Stimulated activated CD4-positive, alpha-beta T cell treated with anti-CD3 and anti-CD28 coated beads, Interleukin-12 subunit alpha, Interleukin-12 subunit beta, amount 100 ng/mL, for 24 hours (primary cell): ENCODE data around the gene TSPAN9.

Experiments used
- DNase-seq, 2 experiments: peaks; one replicate each; pipeline ENCODE4 v3.0.0-alpha.2; 2020; ENCODE audit warnings: low read depth in 2 of 2

Gene TSPAN9

DNA sequence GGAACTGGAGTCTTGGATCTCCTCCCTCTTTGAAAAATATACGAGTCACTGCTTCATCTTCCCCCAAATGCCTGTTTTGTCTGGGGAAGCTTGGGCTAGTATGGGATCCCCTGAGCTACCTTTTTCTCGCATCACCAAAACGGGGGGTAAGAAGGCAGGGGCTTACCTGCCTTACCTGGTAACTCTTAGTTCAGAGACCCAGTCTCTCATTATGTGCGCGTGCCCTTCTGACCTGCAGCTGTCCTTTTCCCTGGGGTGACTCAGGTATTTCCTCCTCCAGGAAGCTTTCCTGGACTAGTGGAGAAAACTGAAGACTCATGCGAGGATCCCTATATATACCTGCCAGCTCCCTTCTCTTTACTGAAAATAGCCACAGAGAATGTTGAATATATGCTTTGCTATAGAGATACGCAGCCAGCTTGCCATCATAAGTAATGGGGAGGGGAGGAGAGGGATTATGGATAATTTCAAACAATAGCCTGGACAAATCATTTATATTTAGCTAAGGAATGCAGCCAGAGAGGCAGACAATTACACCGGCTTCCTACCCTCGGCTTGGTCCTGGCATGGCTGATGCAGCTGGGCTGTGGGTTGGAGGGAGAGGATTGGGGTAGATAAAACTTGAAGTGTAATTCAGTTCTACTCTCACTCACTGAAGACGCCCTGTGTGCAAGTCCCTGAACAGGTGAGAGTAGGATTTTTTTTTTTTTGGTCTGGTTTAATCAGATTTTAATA is 1.1 kb downstream of the TSPAN9 start:
- no peak for DNase-seq

GRCh38 chr12:3081091-3081490 is 3.9 kb downstream of the TSPAN9 start:
- no peak for DNase-seq

- DNase-seq, result no peak
Measured at GRCh38 chr12:3081886-3082285, 4.7 kb downstream of the TSPAN9 start.

- DNase-seq, result no peak
Measured at GRCh38 chr12:3083241-3083920, 6.2 kb downstream of the TSPAN9 start.

DNA sequence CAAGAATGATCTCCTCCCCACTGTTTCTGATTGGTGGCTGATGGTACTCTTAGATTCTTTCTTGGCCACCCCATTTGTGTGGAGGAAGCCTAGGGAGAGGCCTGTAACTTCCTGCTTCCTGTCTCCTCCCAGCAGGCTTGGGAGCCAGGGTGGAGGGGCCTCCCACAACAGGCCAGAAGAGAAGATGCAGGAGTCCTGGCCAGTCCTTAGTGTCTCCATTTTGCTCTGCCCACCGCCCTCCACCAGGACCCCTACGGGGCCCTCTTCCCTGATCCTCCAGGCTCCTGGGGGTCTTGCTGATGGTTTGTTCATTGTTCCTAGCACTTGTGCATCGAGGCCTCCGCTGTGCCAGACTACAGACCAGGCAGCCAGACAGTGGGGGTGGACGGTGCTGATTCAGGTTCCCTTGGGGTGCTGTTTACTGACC is 6.8 kb downstream of the TSPAN9 start:
- no peak for DNase-seq

GRCh38 chr12:3084742-3085141 is 7.6 kb downstream of the TSPAN9 start:
- no peak for DNase-seq

DNA sequence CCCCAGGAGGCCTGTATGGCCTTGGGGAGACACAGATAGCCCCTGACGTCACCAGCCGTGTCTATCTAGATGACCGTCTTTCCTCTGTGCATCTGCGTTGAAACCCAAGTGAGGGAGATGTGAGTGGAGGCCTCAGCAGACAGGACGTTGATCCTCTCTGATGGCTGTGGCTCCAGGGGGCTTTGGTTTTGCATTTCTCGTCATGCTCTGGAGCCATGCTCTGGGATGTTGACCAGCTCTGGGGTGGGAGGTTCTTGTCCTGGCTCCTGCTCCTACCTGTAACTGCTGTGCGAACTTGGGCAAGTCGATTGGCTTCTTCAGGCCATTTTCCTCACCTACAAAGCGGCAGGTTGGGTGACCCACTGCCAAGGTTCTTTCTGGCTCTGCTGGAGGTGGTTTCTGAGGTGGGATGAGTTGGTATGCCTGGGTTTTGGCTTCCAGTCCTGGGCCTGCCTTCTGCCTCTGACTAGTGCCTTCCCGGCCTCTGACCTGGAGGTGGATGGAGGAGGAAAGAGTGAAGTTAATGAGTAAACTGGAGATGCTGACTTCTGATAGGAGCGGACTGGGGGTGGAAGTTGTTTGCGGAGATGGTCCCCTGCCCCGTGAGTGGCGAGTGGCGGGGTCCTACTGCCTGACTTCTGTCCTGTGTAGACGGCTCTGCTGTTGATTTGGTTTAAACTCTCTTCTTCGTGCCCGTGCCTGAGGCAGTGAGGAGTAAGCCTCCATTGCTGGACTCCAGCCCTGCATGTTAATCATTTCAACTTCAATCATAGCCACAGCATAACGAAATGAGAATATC is 8.4 kb downstream of the TSPAN9 start:
- no peak for DNase-seq

- DNase-seq, result no peak
Measured at GRCh38 chr12:3086211-3086610, 9.0 kb downstream of the TSPAN9 start.

DNA sequence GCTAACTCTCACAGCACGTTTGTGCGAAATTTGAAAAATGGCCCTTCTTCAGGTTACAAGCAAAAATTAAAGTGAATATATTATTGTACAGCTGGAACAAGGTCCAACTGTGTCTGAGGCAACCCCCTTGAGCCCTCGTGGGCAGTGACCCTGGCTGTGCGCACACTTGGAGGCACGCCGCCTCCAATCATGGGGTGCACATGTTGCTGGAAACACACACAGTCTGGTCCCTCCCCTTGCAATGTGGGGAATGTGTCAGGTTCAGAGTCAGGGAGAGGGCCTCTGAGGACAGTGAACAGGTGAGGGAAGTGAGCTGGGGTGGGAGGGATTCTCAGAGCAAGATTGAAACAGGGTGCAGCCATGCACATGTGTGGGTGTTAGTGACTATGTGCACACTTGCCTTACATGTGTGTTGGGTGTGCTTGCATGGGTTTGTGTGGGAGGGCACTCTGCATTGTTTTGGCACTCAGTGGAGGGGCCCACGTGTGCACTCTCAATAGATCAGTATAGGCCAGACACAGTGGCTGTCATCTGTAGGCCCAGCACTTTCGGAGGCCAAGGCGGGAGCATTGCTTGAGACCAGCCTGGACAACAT is 9.6 kb downstream of the TSPAN9 start:
- no peak for DNase-seq

- no peak for DNase-seq
Measured at GRCh38 chr12:3087758-3088650, 10.8 kb downstream of the TSPAN9 start.

DNA sequence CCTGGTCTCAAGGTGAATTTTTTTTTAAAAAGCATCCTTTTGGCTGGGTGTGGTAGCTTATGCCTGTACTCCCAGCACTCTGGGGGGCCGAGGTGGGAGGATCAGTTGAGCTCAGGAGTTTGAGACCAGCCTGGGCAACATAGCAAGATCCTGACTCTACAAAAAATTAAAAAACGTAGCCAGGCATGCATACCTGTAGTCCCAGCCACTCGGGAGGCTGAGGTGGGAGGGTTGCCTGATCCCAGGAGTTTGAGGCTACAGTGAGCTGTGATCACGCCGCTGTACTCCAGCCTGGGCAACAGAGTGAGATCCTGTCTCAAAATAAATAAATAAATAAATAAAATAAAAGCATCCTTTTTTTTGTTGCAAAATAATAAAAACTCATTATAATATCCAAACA is 12.4 kb downstream of the TSPAN9 start:
- DNase-seq, result no peak

- no peak for DNase-seq
Measured at GRCh38 chr12:3090240-3091037, 13.3 kb downstream of the TSPAN9 start.

GRCh38 chr12:3091038-3091319 is 13.8 kb downstream of the TSPAN9 start:
- no peak for DNase-seq

- no peak for DNase-seq
Measured at GRCh38 chr12:3091382-3092241, 14.4 kb downstream of the TSPAN9 start.

- DNase-seq, result no peak
Measured at GRCh38 chr12:3092764-3093163, 15.6 kb downstream of the TSPAN9 start.

DNA sequence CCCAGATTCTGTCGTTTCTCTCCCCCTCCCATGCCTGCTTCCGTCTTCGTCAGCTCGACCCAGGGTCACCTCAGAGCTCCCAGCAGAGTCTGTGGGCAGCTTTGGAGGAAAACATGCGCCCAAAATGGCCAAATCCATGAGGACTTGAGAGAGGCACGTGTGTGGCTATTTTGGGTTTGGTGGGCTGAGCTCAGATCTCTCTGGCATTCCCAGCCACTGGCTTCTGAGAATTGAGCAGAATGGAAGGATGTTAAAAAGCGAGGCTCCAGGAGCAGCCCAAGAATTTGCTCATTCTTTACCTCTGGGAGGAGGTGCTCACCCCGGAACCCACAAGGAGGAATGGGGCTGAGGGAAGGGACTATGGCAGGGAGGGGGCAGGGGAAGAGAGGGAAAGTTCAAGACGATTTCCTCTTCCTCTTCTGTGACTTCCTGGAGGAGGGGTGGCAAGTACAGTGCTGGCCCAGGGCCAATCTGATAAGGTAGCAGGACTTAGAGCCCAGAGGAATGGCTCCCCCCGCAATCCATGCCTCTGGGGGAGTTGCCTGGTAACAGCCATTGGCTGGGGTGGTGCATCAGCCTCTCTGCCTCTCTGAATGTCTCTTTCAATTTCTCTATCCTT is 20.1 kb downstream of the TSPAN9 start:
- no peak for DNase-seq

GRCh38 chr12:3097836-3098235 is 20.7 kb downstream of the TSPAN9 start:
- DNase-seq, result no peak

DNA sequence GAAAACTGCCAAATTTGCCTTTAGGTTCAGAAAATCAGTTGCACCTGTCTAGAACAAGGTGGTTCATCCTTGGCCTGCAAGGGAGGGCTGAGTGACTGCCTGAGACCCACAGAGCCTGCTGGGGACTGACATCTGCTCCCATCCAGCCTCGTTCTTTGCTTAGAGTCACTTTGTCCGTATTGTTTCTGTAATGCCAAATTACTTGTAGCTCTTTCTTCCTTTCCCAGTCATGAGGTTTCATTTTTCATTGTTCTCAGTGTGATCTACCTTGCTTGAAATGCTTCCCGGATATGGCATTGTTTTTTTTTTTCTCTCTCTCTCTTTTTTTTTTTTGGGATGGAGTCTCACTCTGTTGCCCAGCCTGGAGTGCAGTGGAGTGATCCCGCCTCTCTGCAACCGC is 21.3 kb downstream of the TSPAN9 start:
- DNase-seq, result no peak

GRCh38 chr12:3099146-3099545 is 22.0 kb downstream of the TSPAN9 start:
- no peak for DNase-seq
